ENCODE measurements around the gene CD14.

GRCh38 chr5:140674211-140674610, 41.2 kb upstream of the CD14 start:
- TF ChIP-seq CTCF (IDR thresholded peaks at IDR 0.05; ENCODE audit: low read length), result no peak
- TF ChIP-seq EZH2 (IDR thresholded peaks at IDR 0.05; ENCODE audit: borderline replicate concordance, low read length), result no peak

All from OCI-LY1 (cell line).